GM23248 (cell line): ENCODE results near the gene HYDIN.

ENCODE experiments used
- EZH2 ChIP-seq: fragments of 200-600 bp; sonication (generic); IDR thresholded peaks from 2 replicates; pipeline ENCODE4 v1.6.1; 2018; ENCODE audit warnings: antibody characterized with exemption, mild to moderate bottlenecking; ENCODE audit not compliant: insufficient read depth, poor library complexity, severe bottlenecking
- EZH2phosphoT487 ChIP-seq: fragments of 200-600 bp; sonication (generic); IDR thresholded peaks from 2 replicates; pipeline ENCODE4 v1.6.1; 2018; ENCODE audit warnings: antibody characterized with exemption, moderate library complexity, mild to moderate bottlenecking, low read depth; ENCODE audit not compliant: insufficient read depth

GRCh38 chr16:71214746-71215381, 15.7 kb downstream of the HYDIN start:
- TF ChIP-seq EZH2: no peak
- no peak for TF ChIP-seq EZH2phosphoT487
